HepG2 (cell line): ENCODE results near the gene PRPF18. TPM values are rescaled to one million over a fixed set of nuclear protein-coding genes. Genes with fewer than 3 reads are reported as not detected.
A peak's percentile ranks its signal among the peaks of the same experiment; 100 is the strongest.

ENCODE experiments used
- ATRX ChIP-seq: sonication (generic); formaldehyde crosslinking; IDR thresholded peaks from 2 replicates; pipeline ENCODE4 v1.4.0; 2020; ENCODE audit warnings: missing genetic modification reagents, borderline replicate concordance
- BORCS8-MEF2B ChIP-seq: sonication (generic); formaldehyde crosslinking; IDR thresholded peaks from 2 replicates; pipeline ENCODE4 v1.8.0; 2022; ENCODE audit warnings: mild to moderate bottlenecking, missing genetic modification reagents
- CENPX ChIP-seq: sonication (generic); formaldehyde crosslinking; IDR thresholded peaks from 2 replicates; pipeline ENCODE4 v1.9.0; 2021; ENCODE audit warnings: mild to moderate bottlenecking, missing genetic modification reagents, moderate library complexity
- FOXO4 ChIP-seq: sonication (generic); formaldehyde crosslinking; conservative IDR thresholded peaks from 2 replicates; pipeline ENCODE4 v1.8.1; 2023; ENCODE audit warnings: missing genetic modification reagents
- HNF4A ChIP-seq: sonication (generic); formaldehyde crosslinking; IDR thresholded peaks from 2 replicates; pipeline ENCODE4 v1.4.0; 2020; ENCODE audit warnings: missing genetic modification reagents
- IKZF1 ChIP-seq: fragments of 450-650 bp; IDR thresholded peaks from 2 replicates; pipeline ENCODE4 v1.7.1; 2016
- JUND ChIP-seq: sonication (generic); formaldehyde crosslinking; IDR thresholded peaks from 2 replicates; pipeline ENCODE4 v1.8.0; 2022; ENCODE audit warnings: mild to moderate bottlenecking, missing genetic modification reagents
- KLF11 ChIP-seq: IDR thresholded peaks from 2 replicates; pipeline ENCODE4 v1.6.1; 2016; ENCODE audit warnings: missing compliant biosample characterization
- KLF6 ChIP-seq: IDR thresholded peaks from 2 replicates; pipeline ENCODE4 v1.8.0; 2016; ENCODE audit warnings: missing biosample characterization, missing genetic modification reagents
- MAZ ChIP-seq, 2 experiments: sonication (generic) in 1 of 2; formaldehyde crosslinking in 1 of 2; IDR thresholded peaks; 2 replicates each; pipeline versions ENCODE4 v1.5.0 to v1.6.1; 2012 to 2020; ENCODE audit warnings: low read depth in 2 of 2, mild to moderate bottlenecking in 2 of 2, borderline replicate concordance in 1 of 2, improper control_type of control experiment in 1 of 2, low read length in 1 of 2, missing genetic modification reagents in 1 of 2, moderate library complexity in 1 of 2
- MEF2D ChIP-seq: sonication (generic); formaldehyde crosslinking; IDR thresholded peaks from 2 replicates; pipeline ENCODE4 v1.5.1; 2020; ENCODE audit warnings: mild to moderate bottlenecking, missing genetic modification reagents
- MIER2 ChIP-seq: IDR thresholded peaks from 2 replicates; pipeline ENCODE4 v1.6.1; 2016; ENCODE audit warnings: missing biosample characterization, missing genetic modification reagents
- MTERF4 ChIP-seq: sonication (generic); formaldehyde crosslinking; IDR thresholded peaks from 2 replicates; pipeline ENCODE4 v1.8.0; 2023; ENCODE audit warnings: mild to moderate bottlenecking, missing genetic modification reagents
- NONO ChIP-seq, 2 experiments: fragments of 450-650 bp in 1 of 2; sonication (generic) in 1 of 2; formaldehyde crosslinking in 1 of 2; IDR thresholded peaks in 1 of 2; conservative IDR thresholded peaks in 1 of 2; 2 replicates each; pipeline versions ENCODE4 v1.6.1 to v1.8.0; 2017 to 2022; ENCODE audit warnings: mild to moderate bottlenecking in 1 of 2, missing genetic modification reagents in 1 of 2, moderate library complexity in 1 of 2
- PLRG1 ChIP-seq: fragments of 450-650 bp; conservative IDR thresholded peaks from 2 replicates; pipeline ENCODE4 v1.6.1; 2016
- SMAD1 ChIP-seq: sonication (generic); formaldehyde crosslinking; IDR thresholded peaks from 2 replicates; pipeline ENCODE4 v1.4.0; 2020; ENCODE audit warnings: missing genetic modification reagents, low read depth, mild to moderate bottlenecking, borderline replicate concordance
- TAF1 ChIP-seq: sonication (generic); formaldehyde crosslinking; IDR thresholded peaks from 2 replicates; pipeline ENCODE4 v1.4.0; 2020; ENCODE audit warnings: missing genetic modification reagents
- TEAD2 ChIP-seq: sonication (generic); formaldehyde crosslinking; IDR thresholded peaks from 2 replicates; pipeline ENCODE4 v1.9.0; 2021; ENCODE audit warnings: missing genetic modification reagents
- ZBTB34 ChIP-seq: sonication (generic); formaldehyde crosslinking; IDR thresholded peaks from 2 replicates; pipeline ENCODE4 v1.8.0; 2022; ENCODE audit warnings: mild to moderate bottlenecking, missing genetic modification reagents
- ZKSCAN1 ChIP-seq: fragments of 150-350 bp; IDR thresholded peaks from 2 replicates; pipeline ENCODE4 v1.6.1; 2014; ENCODE audit warnings: low read length
- ZNF143 ChIP-seq: sonication (generic); formaldehyde crosslinking; IDR thresholded peaks from 2 replicates; pipeline ENCODE4 v1.4.0; 2020; ENCODE audit warnings: missing genetic modification reagents
- ZNF282 ChIP-seq: fragments of 450-650 bp; IDR thresholded peaks from 2 replicates; pipeline ENCODE4 v1.6.1; 2018; ENCODE audit not compliant: partially characterized antibody
- ZNF317 ChIP-seq: sonication (generic); formaldehyde crosslinking; IDR thresholded peaks from 2 replicates; pipeline ENCODE4 v1.5.0; 2020; ENCODE audit warnings: mild to moderate bottlenecking, missing genetic modification reagents
- ZNF367 ChIP-seq: sonication (generic); formaldehyde crosslinking; IDR thresholded peaks from 2 replicates; pipeline ENCODE4 v1.4.0; 2020; ENCODE audit warnings: missing genetic modification reagents, borderline replicate concordance
- ZNF414 ChIP-seq: sonication (generic); formaldehyde crosslinking; IDR thresholded peaks from 2 replicates; pipeline ENCODE4 v1.5.0; 2020; ENCODE audit warnings: missing genetic modification reagents
- ZNF564 ChIP-seq: sonication (generic); formaldehyde crosslinking; IDR thresholded peaks from 2 replicates; pipeline ENCODE4 v1.8.1; 2023; ENCODE audit warnings: mild to moderate bottlenecking, missing genetic modification reagents
- ZNF607 ChIP-seq: sonication (generic); formaldehyde crosslinking; IDR thresholded peaks from 2 replicates; pipeline ENCODE4 v1.5.1; 2020; ENCODE audit warnings: missing genetic modification reagents, mild to moderate bottlenecking, borderline replicate concordance
- ZNF713 ChIP-seq: sonication (generic); formaldehyde crosslinking; IDR thresholded peaks from 2 replicates; pipeline ENCODE4 v1.4.0; 2020; ENCODE audit warnings: mild to moderate bottlenecking, missing genetic modification reagents
- polyA plus RNA-seq, 8 experiments: library from polyadenylated mRNA; depleted of rRNA in 3 of 8; stranded (reverse) in 7 of 8; unstranded in 1 of 8; fragments of >200 nt; fragmentation: Illumina TruSeq in 4 of 8; extraction: Trizol in 4 of 8; gene quantifications; 2 replicates each; pipeline versions ENCODE4 v1.2.1 to v1.2.3, GENCODE V29; 2011 to 2016; ENCODE audit warnings: low read depth in 4 of 8, missing spikeins in 1 of 8, mixed read lengths in 1 of 8; ENCODE audit not compliant: insufficient read depth in 1 of 8
- total RNA-seq, 5 experiments: library from RNA; depleted of rRNA; stranded (reverse); fragments of >200 nt; fragmentation: Illumina TruSeq; extraction: Trizol; gene quantifications; 2 replicates each; pipeline ENCODE4 v1.2.3, GENCODE V29; 2016; ENCODE audit warnings: low read depth in 1 of 5

Gene PRPF18
- total and polyA plus RNA-seq, 2 of the 13 experiments (the other 11 are each of a cell fraction or from before 2014, with no cell fraction given), result 6.1 to 17.2 TPM

GRCh38 chr10:13586676-13587355 lies at the start of gene PRPF18 (continued):
- TF ChIP-seq ZKSCAN1 (peak; percentile 22; the same call in 1 of the 2 replicates), PLRG1 (no peak), CENPX (CRISPR knock-in tag) (no peak), MTERF4 (no peak; the same call in 1 of the 2 replicates), SMAD1 (CRISPR knock-in tag) (no peak), KLF6 (CRISPR knock-in tag) (peak; percentile 74; the same call in 1 of the 2 replicates), ZNF317 (CRISPR knock-in tag) (peak; percentile 71; the same call in 1 of the 2 replicates), ZNF143 (CRISPR knock-in tag) (no peak), ZBTB34 (no peak), TEAD2 (CRISPR knock-in tag) (no peak), JUND (CRISPR knock-in tag) (no peak), MEF2D (CRISPR knock-in tag) (peak; percentile 29; the same call in 1 of the 2 replicates), ZNF607 (no peak; the same call in 1 of the 2 replicates), MAZ (IDR thresholded peaks at IDR 0.05; ENCODE audit: borderline replicate concordance, low read depth, low read length) (no peak), MAZ (CRISPR knock-in tag; IDR thresholded peaks at IDR 0.05; ENCODE audit: low read depth) (no peak), MIER2 (CRISPR knock-in tag) (peak; percentile 63; the same call in 1 of the 2 replicates), IKZF1 (no peak), ZNF713 (CRISPR knock-in tag) (no peak), ZNF367 (CRISPR knock-in tag) (no peak), HNF4A (CRISPR knock-in tag) (no peak), TAF1 (peak; percentile 69), BORCS8-MEF2B (CRISPR knock-in tag) (no peak; the same call in 1 of the 2 replicates), ZNF414 (CRISPR knock-in tag) (no peak; the same call in 1 of the 2 replicates), ZNF282 (no peak), ATRX (CRISPR knock-in tag) (no peak), ZNF564 (CRISPR knock-in tag) (no peak), FOXO4 (CRISPR knock-in tag) (no peak), NONO (IDR thresholded peaks at IDR 0.05) (no peak), NONO (CRISPR knock-in tag; conservative IDR thresholded peaks at IDR 0.05) (peak; percentile 83), KLF11 (peak; percentile 82; the same call in 1 of the 2 replicates)
